ENCODE results near the gene CD8B2.

GRCh38 chr2:106553321-106553720, 66.2 kb downstream of the CD8B2 start:
- no peak for TF ChIP-seq POLR2AphosphoS5 (IDR thresholded peaks at IDR 0.05; ENCODE audit: borderline replicate concordance, low read depth, low read length)
- TF ChIP-seq EZH2 (IDR thresholded peaks at IDR 0.05) = no peak

Measured in SK-N-MC (cell line).